ENCODE measurements around the gene CDK14. TPM values are rescaled to one million over a fixed set of nuclear protein-coding genes. Genes with fewer than 3 reads are reported as not detected.

CDK14 gene
- total RNA-seq, 4 donors from 2014 or later = 0.38 to 3.6 (median 1.3) TPM

DNA sequence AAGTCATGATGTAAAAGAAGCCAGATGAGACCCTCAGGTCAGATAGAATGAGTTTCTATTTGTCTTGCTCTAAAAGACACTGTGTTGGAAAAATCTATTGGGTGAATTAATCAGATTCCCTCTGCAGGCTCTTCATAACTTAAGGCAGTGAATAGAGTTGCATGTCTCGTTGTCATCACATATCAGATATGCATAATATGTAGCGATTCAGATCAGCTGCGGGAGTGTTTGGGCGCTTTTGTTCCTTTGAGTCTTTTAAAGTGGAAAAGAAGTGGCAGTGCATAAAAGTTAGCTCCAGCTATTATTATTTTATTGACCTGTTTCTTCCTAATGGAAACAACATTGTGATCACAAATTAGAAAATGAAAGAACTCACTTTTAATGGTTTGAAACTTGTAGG is 84.4 kb downstream of the CDK14 start:
- no peak for DNase-seq
- Histone ChIP-seq H3K27me3 (no peaks in the 10 kb centered on the region), H3K36me3 (no peaks in the 10 kb centered on the region), H3K4me3 (no peak overlapping the region), H3K9me3 (no peaks in the 10 kb centered on the region), H3K27ac (no peak overlapping the region), H3K4me1 (no peaks in the 10 kb centered on the region)
- intact Hi-C loops (cut with DNase I) = no loop called here
- TF ChIP-seq POLR2A (IDR thresholded peaks at IDR 0.05) (no peak), CTCF (IDR thresholded peaks at IDR 0.05) (no peak)
- 85 to 94% methylated on average over 4 of the region's 4 CpGs for WGBS, 2 donors

- TF ChIP-seq CTCF (IDR thresholded peaks at IDR 0.05) (no peak), POLR2A (IDR thresholded peaks at IDR 0.05) (no peak)
- WGBS, 2 donors = 56 to 70% methylated on average over 2 of the region's 2 CpGs
- Histone ChIP-seq H3K27me3 (no peaks in the 10 kb centered on the region), H3K4me3 (no peak overlapping the region), H3K9me3 (no peaks in the 10 kb centered on the region), H3K4me1 (no peaks in the 10 kb centered on the region), H3K36me3 (no peaks in the 10 kb centered on the region), H3K27ac (no peak overlapping the region)
- intact Hi-C loops (cut with DNase I) = no loop called here
- no peak for DNase-seq
Measured at GRCh38 chr7:90681336-90682022, 85.4 kb downstream of the CDK14 start.

DNA sequence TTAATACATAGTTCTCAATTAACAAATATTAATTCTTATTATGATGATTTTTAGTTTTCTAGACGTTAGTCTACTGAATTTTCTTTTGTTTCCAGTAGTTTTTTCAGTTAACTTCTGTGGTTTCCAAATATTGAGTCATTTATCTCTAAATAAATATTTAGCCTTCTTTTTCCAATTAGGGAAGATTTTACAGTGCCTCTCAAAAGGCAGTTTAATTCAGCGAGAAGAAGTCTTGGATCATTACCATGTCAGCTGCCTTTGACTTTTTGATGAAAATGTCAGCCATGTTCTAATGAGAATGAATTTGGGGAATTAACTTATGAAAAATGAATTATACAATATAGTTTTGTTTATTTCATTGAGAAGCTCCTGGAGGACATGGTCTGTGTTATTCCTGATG is 90.0 kb downstream of the CDK14 start:
- intact Hi-C loops (cut with DNase I) = no loop called here
- H3K4me1 ChIP-seq = no peaks in the 10 kb centered on the region
- TF ChIP-seq CTCF (IDR thresholded peaks at IDR 0.05) (no peak), POLR2A (IDR thresholded peaks at IDR 0.05) (no peak)
- no peak overlapping the region for H3K4me3 ChIP-seq
- no peaks in the 10 kb centered on the region for H3K36me3 ChIP-seq
- WGBS, 2 donors = 60 to 65% methylated on average over 2 of the region's 2 CpGs
- no peak for DNase-seq
- no peaks in the 10 kb centered on the region for H3K9me3 ChIP-seq
- H3K27ac ChIP-seq = no peak overlapping the region
- H3K27me3 ChIP-seq = no peaks in the 10 kb centered on the region

GRCh38 chr7:90688810-90689209 is 92.7 kb downstream of the CDK14 start:
- 100% methylated on average over 1 of the region's 1 CpG for whole genome bisulfite sequencing, 2 donors
- no peaks in the 10 kb centered on the region for H3K9me3 ChIP-seq
- TF ChIP-seq CTCF (IDR thresholded peaks at IDR 0.05) (no peak), POLR2A (IDR thresholded peaks at IDR 0.05) (no peak)
- no peak for DNase-seq
- no peak overlapping the region for H3K4me3 ChIP-seq
- H3K36me3 ChIP-seq = no peaks in the 10 kb centered on the region
- intact Hi-C loops (cut with DNase I) = no loop called here
- H3K4me1 ChIP-seq = no peaks in the 10 kb centered on the region
- H3K27me3 ChIP-seq = no peaks in the 10 kb centered on the region
- no peak overlapping the region for H3K27ac ChIP-seq

DNA sequence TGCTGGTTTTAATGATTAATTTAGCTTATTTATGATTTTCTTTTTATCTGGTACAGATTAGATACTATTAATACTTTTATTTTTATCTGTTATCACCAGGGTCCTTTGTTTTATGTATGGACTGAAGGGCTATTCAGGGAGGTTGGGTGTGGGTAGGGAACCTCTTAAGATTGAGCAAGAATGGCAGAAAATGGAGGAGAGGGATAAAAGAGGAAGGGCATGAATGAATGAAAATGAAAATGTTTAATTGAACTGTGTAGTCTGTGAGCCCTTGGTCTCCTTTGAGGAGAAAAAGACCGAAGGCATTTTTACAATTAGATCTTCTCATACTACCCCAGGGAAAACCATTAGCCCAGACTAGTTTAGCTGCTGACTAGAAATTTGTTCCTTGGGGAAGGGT is 93.1 kb downstream of the CDK14 start:
- Histone ChIP-seq H3K36me3 (no peaks in the 10 kb centered on the region), H3K4me3 (no peak overlapping the region), H3K27me3 (no peaks in the 10 kb centered on the region), H3K4me1 (no peaks in the 10 kb centered on the region), H3K9me3 (no peaks in the 10 kb centered on the region), H3K27ac (no peak overlapping the region)
- 74 to 92% methylated on average over 1 of the region's 1 CpG for WGBS, 2 donors
- no peak for TF ChIP-seq POLR2A (IDR thresholded peaks at IDR 0.05)
- TF ChIP-seq CTCF (IDR thresholded peaks at IDR 0.05) = no peak
- DNase-seq = no peak
- intact Hi-C loops (cut with DNase I) = no loop called here

All from esophagus squamous epithelium (tissue), 5 donors.